Measurements from ENCODE around the gene LSAMP. TPM values are rescaled to one million over a fixed set of nuclear protein-coding genes. Genes with fewer than 3 reads are reported as not detected.
A peak's percentile ranks its signal among the peaks of the same experiment; 100 is the strongest.

The LSAMP gene
- total and polyA plus RNA-seq, 2 of the 8 experiments (the other 6 are each of a cell fraction or from before 2014, with no cell fraction given), result 1.8 to 5.7 TPM

DNA sequence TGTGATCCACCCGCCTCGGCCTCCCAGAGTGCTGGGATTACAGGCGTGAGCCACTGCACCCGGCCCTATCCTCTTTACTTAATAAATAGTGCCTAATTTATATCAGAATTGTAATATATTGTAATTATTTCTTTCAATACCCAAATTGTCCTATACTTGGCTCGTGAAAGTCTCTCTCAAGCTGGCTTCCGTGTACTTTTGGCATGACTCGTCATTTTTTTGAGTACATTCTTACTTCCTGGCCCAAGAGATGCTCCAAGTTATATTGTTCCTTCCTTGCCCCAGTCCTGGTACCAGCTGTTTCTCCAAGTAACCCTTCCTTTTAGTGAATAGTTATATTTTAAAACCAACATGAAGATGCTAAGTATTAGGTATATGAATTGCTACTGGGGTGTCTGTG, 366.7 kb downstream of the LSAMP start:
- Histone ChIP-seq H3K27me3 (replicated peaks in 1 of 4; ENCODE audit: control insufficient read depth in 3 of 4, extremely low read depth in 1 of 4, insufficient read depth in 3 of 4, low read length in 3 of 4) (peaks cover 0 to 1% (median 0%) of the 10 kb centered on the region in 4 experiments; a peak in 1 of 7 replicates), H3K4me1 (replicated peaks in 1 of 4; ENCODE audit: control insufficient read depth in 3 of 4, insufficient read depth in 4 of 4, low read length in 3 of 4) (no peaks in the 10 kb centered on the region), H2BK5ac (ENCODE audit: low read depth, low read length) (no peak overlapping the region), H2BK20ac (ENCODE audit: low read length) (no peak overlapping the region), H3K27ac (ENCODE audit: low read depth, low read length) (no peak overlapping the region), H3K79me1 (ENCODE audit: low read depth, low read length) (no peaks in the 10 kb centered on the region), H2AK5ac (ENCODE audit: low read depth, low read length) (no peak overlapping the region), H3K14ac (ENCODE audit: insufficient read length) (no peak overlapping the region), H4K5ac (ENCODE audit: insufficient read length, low read depth, low read length) (no peak overlapping the region), H4K20me1 (replicated peaks in 1 of 2; ENCODE audit: control insufficient read depth in 1 of 2, insufficient read depth in 2 of 2, low read length in 2 of 2) (no peaks in the 10 kb centered on the region), H3K56ac (replicated peaks; ENCODE audit: insufficient read length, low read depth, low read length) (no peak overlapping the region), H3K9ac (replicated peaks in 1 of 4; ENCODE audit: extremely low read depth in 1 of 4, low read depth in 3 of 4, low read length in 3 of 4) (no peak overlapping the region), H3K9me3 (ENCODE audit: insufficient read depth in 2 of 2, low read depth in 1 of 2, low read length in 1 of 2) (no peaks in the 10 kb centered on the region), H3K23me2 (ENCODE audit: low read depth, low read length) (no peaks in the 10 kb centered on the region), H2BK120ac (replicated peaks; ENCODE audit: low read depth, low read length) (peak overlapping the region; percentile 33), H3K4me3 (ENCODE audit: extremely low read depth in 1 of 4, insufficient read depth in 2 of 4, low read depth in 3 of 4, low read length in 4 of 4) (no peak overlapping the region), H3K4me2 (ENCODE audit: insufficient read depth in 1 of 2, low read depth in 2 of 2, low read length in 2 of 2) (no peak overlapping the region), H3K18ac (ENCODE audit: extremely low read depth, low read length) (no peak overlapping the region), H4K91ac (replicated peaks; ENCODE audit: insufficient read length, low read length) (no peak overlapping the region), H2BK12ac (ENCODE audit: low read depth, low read length) (no peak overlapping the region), H2BK15ac (ENCODE audit: low read length) (no peak overlapping the region), H3K4ac (replicated peaks; ENCODE audit: insufficient read length, low read depth, low read length) (no peak overlapping the region), H3K36me3 (ENCODE audit: control insufficient read depth in 2 of 4, insufficient read depth in 4 of 4, low read length in 3 of 4) (no peaks in the 10 kb centered on the region), H3K23ac (ENCODE audit: insufficient read length) (no peak overlapping the region), H4K8ac (ENCODE audit: extremely low read depth, insufficient read depth, low read length) (no peak overlapping the region), H3K79me2 (ENCODE audit: control insufficient read depth in 1 of 2, insufficient read depth in 2 of 2, low read length in 2 of 2) (no peaks in the 10 kb centered on the region), H2AFZ (ENCODE audit: low read length) (no peak overlapping the region)
- DNase-seq (ENCODE audit: low read depth in 1 of 2, low spot score in 2 of 2), result no peak
- CTCF ChIA-PET (ENCODE audit: partially characterized antibody), result no interaction called here
- 89% methylated on average over 7 of the region's 7 CpGs; no CpG with 5 or more reads in 1 of the 2 experiments for WGBS, 2 experiments (ENCODE audit: extremely low coverage in 1 of 2, insufficient coverage in 1 of 2, insufficient read length in 1 of 2, insufficient replicate concordance in 2 of 2, low coverage in 1 of 2, low lambda C conversion rate in 2 of 2, missing lambda C conversion rate in 1 of 2)
- no peak for FAIRE-seq
- TF ChIP-seq POLR2A (IDR thresholded peaks at IDR 0.05; ENCODE audit: control extremely low read depth in 1 of 2, low read depth in 2 of 2, low read length in 2 of 2), result no peak
- TF ChIP-seq MAX (IDR thresholded peaks at IDR 0.05), result no peak
- no peak for TF ChIP-seq SAP30 (IDR thresholded peaks at IDR 0.05; ENCODE audit: insufficient read depth, insufficient replicate concordance, low read length)
- no peak for TF ChIP-seq EGR1 (IDR thresholded peaks at IDR 0.05; ENCODE audit: borderline replicate concordance, low read depth, low read length)
- TF ChIP-seq BCL11A (IDR thresholded peaks at IDR 0.05; ENCODE audit: low read depth in 2 of 2, low read length in 2 of 2), result no peak
- TF ChIP-seq ATF3 (IDR thresholded peaks at IDR 0.05; ENCODE audit: insufficient read depth, low read depth, low read length), result no peak
- TF ChIP-seq SP4 (IDR thresholded peaks at IDR 0.05; ENCODE audit: low read length), result no peak
- no peak for TF ChIP-seq CBX5 (IDR thresholded peaks at IDR 0.05; ENCODE audit: low read depth, low read length)
- POLR2A ChIA-PET (ENCODE audit: partially characterized antibody), result no interaction called here

All from H1 (cell line).